HG03135 (cell line): ENCODE results near the gene OR2S2.
"Not testable (repeated sequence)": the region's sequence is repeated elsewhere in the genome, so short reads cannot be mapped to it uniquely, and the experiment has no call there.

ENCODE experiments used
- ATAC-seq: cut with Tn5 transposase; IDR thresholded peaks from one replicate; pipeline ENCODE4 v1.9.1; 2021; ENCODE audit warnings: mild to moderate bottlenecking, moderate library complexity; ENCODE audit not compliant: unreplicated experiment

OR2S2 gene

DNA sequence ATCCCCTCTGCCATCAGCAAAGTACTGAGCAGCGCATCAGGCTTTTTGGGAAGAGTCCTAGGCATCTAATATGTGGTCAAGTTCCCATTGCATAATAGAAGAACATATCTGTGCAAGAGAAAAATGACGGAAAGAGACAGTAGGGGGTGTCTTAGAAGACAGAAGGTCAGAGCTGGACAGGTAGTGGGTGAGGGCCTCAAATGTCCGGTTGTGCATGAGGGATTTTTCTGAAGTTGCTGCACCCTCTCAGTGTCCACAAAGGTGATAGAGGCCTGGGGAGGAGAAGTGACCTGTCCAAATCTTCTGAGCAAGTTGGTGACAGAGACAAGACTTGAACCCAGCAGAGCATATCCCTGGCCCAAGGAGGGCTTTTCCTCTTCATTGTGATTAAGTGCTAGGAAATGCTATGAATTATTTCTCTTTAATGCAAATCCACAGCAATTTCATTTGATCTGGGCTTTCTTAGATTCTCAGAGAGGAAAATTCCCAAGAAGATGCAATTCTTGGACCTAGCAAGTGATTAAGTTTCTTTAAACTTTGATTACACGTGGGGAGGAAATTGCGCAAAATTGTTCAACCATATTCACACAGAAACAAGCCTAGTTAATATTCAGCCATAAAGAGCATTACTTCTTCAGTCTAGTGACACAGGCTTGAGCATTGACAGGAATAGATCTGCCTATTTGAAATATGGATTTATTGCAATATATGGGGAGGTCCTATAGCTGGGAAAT is at the start of gene OR2S2:
OR2S2 (minus strand) TSS at position 51 of the 734 bp plus-strand sequence. CDS start 56 bp downstream, outside the sequence.
- ATAC-seq = no peak

- ATAC-seq = peak; percentile 48
These were observed 49.4 kb upstream of the OR2S2 start for GRCh38 chr9:36007316-36007708.

GRCh38 chr9:36006549-36007315 is 48.8 kb upstream of the OR2S2 start:
- ATAC-seq = no peak

- ATAC-seq = no peak
These were observed 47.9 kb upstream of the OR2S2 start for GRCh38 chr9:36005891-36006290.

- no peak for ATAC-seq
These were observed 40.4 kb upstream of the OR2S2 start for GRCh38 chr9:35998333-35998732.

DNA sequence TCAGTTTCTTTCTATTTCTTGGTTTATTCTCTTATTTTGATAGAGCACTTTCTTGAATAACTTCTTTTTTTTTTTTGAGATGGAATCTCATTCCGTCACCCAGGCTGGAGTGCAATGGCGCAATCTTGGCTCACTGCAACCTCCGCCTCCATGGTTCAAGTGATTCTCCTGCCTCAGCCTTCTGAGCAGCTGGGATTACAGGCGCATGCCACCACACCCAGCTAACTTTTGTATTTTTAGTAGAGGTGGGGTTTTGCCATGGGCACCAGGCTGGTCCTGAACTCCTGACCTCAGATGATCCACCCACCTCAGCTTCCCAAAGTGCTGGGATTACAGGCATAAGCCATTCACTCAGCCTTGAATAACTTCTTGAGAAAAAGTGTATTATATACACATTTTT is 39.1 kb upstream of the OR2S2 start:
- not testable (repeated sequence) for ATAC-seq

DNA sequence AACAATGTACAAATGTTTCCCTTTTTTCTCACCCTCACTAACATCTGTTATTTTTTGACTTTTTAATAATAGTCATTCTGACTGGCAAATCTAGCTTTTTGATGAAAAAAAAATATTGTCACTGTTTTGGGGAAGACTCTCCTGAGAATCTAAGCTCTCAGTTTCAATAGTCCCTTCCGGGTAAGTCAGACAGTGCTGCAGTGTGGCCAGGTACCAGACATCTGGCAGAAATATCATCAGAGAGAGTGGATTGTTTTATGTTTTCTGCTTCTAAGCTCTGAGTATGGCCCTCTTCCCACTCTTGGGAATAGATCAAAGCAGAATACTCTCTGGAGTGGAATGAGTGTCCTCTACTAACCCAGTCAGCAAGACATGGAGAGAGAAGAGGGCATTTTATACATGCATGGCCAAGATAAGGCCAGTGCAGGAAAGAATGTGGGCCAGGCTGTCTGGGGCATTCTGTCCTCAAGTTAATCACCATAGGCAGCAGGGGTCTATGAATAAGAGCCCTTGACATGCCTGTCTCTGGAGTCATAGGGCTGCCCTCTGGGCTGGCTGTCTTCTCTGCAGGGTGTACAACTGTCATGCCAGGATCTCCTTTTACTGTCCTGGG is 38.5 kb upstream of the OR2S2 start:
- no peak for ATAC-seq

DNA sequence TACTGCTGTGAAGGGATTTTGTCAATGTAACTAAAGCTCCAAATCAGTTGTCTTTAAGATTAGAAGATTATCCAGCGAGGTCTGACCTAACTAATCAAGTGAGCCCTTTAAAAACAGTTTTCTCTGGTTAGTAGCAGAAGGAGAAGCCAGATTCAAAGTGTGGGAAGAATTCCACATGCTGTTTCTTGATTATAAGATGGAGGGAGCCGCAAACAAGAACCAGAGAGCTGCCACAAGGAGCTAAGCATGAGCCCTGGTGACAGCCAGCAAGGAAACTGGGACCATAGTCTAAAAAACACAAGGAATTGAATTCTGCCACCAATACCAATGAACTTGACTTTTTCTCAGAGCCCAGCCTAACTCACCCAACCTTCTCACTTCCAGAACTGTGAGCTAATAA is 37.0 kb upstream of the OR2S2 start:
- no peak for ATAC-seq

GRCh38 chr9:35993976-35994720 is 36.2 kb upstream of the OR2S2 start:
- no peak for ATAC-seq

- ATAC-seq = not testable (repeated sequence)
These were observed 35.2 kb upstream of the OR2S2 start for GRCh38 chr9:35993136-35993535.

DNA sequence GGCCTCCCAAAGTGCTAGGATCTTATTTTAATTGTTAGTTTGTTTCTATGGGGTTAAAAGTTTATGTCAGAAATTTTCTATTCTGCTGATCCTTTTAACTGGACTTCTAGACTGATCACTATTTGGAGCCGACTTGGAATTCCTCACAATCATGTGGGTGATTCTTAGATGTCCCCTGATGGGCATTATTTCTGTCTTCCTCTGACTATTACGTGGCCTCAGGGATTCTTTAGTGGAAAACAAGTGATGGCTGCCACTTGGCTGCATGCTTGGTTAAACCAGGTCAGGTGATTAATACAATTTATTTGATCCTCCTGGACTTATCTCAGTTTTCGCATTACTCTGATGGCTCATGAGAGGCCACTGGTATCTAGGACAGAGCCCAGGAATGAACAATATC is 32.2 kb upstream of the OR2S2 start:
- ATAC-seq = no peak

- no peak for ATAC-seq
These were observed 26.1 kb upstream of the OR2S2 start for GRCh38 chr9:35984021-35984420.

DNA sequence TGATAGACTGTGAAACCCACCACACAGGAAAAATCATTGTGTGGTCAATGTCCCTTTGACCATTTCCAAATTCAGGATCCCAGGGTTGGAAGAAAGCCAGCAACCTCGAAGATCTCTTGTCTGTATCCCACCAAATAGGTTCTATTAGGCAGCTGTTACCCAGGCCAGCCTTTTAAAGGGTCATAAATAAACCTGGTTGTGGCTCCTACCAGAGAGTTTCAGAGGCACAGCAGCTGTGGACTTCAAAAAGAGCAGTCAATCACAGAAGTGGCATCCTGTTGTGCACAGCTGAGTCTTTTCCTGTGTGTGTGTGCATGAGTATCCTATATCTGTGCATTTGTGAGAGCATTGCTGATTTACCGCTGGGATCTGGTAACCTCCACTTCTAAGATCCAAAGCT is 23.7 kb upstream of the OR2S2 start:
- no peak for ATAC-seq

DNA sequence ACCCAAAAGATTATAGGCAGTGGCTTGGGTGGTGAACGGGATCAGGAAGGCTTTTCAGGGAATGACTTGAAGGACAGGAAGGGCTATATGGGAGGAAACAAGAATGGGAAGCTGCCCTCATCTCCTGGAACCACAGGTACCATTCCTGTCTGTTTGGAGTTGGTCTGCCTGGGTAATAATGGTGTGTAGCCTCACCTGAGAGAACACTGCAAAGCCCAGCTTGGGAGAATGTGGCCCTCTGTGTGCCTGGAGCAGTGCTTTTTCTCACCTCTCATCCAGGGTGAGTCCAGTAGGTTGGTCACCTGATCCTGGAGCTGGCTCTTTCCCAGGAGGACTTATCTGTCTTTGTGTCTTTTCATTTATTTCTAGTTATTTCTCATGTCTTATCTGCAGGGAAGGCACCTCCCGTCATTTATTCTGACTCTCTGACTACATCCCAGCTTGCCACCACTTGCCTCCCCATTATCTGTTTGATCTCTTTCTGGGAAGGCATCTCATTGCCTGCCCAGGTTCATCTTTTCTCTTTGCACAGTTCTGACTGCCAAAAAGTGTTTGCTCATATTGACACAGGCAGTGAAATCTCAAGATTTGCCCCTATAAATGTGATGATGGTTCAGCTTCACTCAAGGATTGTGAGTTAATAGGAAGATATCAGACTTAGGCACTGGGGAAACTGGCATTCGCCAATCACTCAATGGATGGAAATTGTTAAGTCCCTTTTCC is 22.5 kb upstream of the OR2S2 start:
- no peak for ATAC-seq

GRCh38 chr9:35978792-35979191 is 20.8 kb upstream of the OR2S2 start:
- no peak for ATAC-seq

GRCh38 chr9:35976726-35977125 is 18.8 kb upstream of the OR2S2 start:
- ATAC-seq = no peak

- no peak for ATAC-seq
These were observed 16.8 kb upstream of the OR2S2 start for GRCh38 chr9:35974800-35975199.

GRCh38 chr9:35972093-35972492 is 14.1 kb upstream of the OR2S2 start:
- ATAC-seq = no peak

GRCh38 chr9:35967042-35967441 is 9.1 kb upstream of the OR2S2 start:
- ATAC-seq = no peak

DNA sequence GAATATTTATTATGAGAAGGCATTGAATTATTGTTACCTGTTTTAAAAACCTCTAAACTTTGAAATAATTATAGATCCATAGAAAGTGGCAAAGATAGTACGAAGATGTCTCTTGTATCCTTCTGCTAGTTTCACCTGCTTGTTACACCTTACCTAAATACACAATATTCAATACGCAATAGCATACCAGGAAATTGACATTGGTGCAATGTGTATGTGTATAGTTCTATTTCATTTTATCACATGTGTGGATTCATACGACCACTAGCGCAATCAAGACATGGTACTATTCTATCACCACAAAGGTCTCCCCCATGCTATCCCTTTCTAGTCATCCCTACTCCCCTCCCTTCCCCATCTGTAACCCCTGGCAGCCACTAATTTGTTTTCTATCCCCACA is 8.5 kb upstream of the OR2S2 start:
- ATAC-seq = no peak

DNA sequence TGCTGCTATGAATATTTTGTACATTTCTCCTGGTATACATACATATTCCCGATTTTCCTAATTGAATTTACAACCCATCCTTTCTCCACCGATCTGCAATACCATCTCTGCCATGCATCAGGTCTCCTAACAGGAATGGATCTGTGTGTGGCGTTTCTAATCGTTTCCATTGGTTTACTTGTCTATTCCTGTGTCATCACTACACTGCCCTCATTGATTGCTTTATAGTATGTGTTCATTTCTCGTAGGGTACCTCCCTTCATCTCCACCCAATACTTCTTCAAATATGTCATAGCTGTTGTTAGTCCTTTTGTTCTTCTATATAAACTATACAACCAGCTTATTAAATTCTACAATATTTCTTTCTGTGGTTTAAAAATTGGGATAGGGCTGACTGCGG is 7.1 kb upstream of the OR2S2 start:
- ATAC-seq = no peak
